ENCODE results near the gene TRIM46.
A peak's percentile ranks its signal among the peaks of the same experiment; 100 is the strongest.

DNA sequence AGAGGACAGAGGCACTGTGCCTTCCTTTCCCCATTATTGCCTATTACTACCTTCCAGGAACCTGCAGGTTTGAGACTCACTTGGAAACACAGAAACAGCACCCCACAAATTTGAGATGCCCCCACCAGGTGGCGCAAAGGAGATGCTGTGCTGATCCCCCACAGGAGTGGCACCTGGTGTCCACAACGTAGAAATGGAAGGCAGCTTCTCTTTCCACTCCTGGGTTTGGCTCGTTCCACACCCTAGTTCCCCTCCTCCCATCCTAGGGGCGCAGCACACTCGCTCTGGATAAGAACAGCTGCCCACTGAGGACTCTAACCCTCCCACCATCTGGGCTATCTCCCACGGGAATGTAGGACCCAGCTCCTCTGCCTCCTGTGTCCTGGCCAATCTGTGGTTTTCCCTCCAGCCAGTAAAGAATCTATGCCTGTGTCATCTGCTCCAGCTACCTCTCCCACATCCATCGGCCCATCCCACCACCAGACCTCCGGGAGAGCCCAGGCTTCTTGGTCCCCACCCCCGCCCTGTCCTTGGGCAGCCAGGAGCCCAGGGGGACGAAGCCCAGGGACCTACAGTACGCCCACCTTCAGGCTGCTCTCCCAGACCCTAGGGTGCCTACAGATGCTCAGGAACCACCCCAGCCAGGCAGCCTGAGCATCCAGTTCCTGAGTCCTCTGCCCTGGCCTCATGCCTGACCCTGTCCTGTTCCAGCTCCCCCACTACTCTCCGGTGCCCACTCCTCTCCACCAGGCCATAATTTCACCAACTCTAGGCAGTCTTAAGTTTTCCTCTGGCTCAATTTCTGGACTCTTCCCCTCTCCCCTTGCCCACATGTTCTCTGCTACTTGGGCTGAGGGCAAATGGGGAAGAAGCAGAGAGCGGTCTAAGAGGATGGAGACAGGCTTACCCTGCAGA lies 33.5 kb downstream of the TRIM46 start:
- TF ChIP-seq, protein P1, sequence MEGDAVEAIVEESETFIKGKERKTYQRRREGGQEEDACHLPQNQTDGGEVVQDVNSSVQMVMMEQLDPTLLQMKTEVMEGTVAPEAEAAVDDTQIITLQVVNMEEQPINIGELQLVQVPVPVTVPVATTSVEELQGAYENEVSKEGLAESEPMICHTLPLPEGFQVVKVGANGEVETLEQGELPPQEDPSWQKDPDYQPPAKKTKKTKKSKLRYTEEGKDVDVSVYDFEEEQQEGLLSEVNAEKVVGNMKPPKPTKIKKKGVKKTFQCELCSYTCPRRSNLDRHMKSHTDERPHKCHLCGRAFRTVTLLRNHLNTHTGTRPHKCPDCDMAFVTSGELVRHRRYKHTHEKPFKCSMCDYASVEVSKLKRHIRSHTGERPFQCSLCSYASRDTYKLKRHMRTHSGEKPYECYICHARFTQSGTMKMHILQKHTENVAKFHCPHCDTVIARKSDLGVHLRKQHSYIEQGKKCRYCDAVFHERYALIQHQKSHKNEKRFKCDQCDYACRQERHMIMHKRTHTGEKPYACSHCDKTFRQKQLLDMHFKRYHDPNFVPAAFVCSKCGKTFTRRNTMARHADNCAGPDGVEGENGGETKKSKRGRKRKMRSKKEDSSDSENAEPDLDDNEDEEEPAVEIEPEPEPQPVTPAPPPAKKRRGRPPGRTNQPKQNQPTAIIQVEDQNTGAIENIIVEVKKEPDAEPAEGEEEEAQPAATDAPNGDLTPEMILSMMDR (conservative IDR thresholded peaks at IDR 0.05; ENCODE audit: low read depth, low read length), result peak; percentile 95
- TF ChIP-seq EZH2 (IDR thresholded peaks at IDR 0.05; ENCODE audit: low read length, unreplicated experiment), result no peak

All from PC-3 (cell line).